Stimulated activated CD8-positive, alpha-beta memory T cell treated with anti-CD3 and anti-CD28 coated beads, Interleukin-12 subunit alpha, Interleukin-12 subunit beta, amount 100 ng/mL, for 24 hours (primary cell): ENCODE results near the gene TNIK.
"Not testable (repeated sequence)": the region's sequence is repeated elsewhere in the genome, so short reads cannot be mapped to it uniquely, and the experiment has no call there.

Experiments used
- DNase-seq: peaks from one replicate; pipeline ENCODE4 v3.0.0-alpha.2; 2020; ENCODE audit errors: extremely low read depth

Gene TNIK

GRCh38 chr3:171309906-171310359 lies 150.3 kb downstream of the TNIK start:
- no peak for DNase-seq

DNA sequence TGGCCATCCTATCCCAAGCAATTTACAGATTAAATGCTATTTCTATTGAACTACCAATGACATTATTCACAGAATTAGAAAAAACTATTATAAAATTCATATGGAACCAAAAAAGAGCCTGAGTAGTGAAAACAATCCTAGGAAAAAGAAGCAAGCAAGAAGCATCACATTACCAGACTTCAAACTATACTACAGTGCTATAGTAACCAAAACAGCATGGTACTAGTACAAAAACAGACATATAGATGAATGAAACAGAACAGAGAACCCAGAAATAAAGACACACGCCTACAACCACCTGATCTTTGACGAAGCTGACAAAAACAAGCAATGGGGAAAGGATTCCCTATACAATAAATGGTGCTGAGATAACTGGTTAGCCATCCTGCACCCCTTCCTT lies 152.2 kb downstream of the TNIK start:
- no peak for DNase-seq

GRCh38 chr3:171307046-171307585 lies 153.1 kb downstream of the TNIK start:
- DNase-seq: no peak

DNA sequence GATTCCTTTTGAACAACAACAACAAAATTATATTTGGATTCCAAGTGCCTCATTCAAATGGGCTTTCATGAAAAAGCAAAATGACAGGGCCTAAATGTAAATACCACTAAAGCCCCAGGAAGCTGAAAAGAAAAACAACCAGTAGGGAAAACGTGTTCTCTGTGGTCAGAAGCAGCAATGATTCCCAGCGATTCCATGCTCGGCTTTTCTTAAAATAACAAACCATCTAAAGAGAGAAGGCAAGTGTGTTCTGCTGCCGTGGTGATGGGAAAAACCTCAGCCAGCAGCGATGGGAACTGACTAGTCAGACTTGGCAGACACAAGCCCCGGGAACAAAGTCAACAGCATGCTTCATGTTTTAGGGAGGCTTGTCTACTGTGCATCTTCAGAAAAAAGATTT lies 153.6 kb downstream of the TNIK start:
- DNase-seq: no peak

DNA sequence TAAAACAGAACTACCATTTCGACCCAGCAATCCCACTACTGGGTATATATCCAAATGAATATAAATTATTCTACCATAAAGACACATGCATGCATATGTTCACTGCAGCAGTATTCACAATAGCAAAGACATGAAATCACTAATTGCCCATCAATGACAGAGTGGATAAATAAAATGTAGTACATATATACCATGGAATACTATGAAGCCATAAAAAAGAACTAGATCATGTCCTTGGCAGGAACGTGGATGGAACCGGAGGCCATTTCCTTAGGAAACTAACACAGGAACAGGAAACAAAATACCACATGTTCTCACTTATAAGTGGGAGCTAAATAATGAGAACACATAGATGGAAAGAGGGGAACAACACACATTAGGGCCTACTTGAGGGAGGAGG lies 154.4 kb downstream of the TNIK start:
- not testable (repeated sequence) for DNase-seq

- not testable (repeated sequence) for DNase-seq
These were observed 155.7 kb downstream of the TNIK start for GRCh38 chr3:171304498-171304897.

GRCh38 chr3:171304017-171304416 lies 156.2 kb downstream of the TNIK start:
- not testable (repeated sequence) for DNase-seq

GRCh38 chr3:171301998-171302397 lies 158.2 kb downstream of the TNIK start:
- DNase-seq: no peak

GRCh38 chr3:171301002-171301401 lies 159.2 kb downstream of the TNIK start:
- no peak for DNase-seq

- no peak for DNase-seq
These were observed 162.3 kb downstream of the TNIK start for GRCh38 chr3:171297951-171298350.

DNA sequence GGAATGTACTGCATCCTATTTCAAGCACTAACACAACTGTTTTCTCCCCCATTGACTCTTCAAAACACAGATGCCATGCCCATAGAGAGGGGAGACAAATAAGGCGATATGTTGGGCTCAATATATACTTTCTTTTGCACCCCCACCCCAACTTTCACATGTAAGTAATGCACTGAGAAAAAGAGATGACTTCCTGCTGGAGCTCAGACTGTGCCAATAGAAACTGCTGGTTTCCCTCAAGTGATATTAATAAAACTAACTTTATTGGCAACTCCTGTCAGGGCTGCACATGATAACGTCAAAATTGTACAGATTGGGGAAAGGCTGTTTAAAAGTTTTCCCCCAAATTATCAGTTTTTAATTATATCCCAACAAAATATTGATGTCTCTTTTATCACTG lies 163.0 kb downstream of the TNIK start:
- no peak for DNase-seq

GRCh38 chr3:171295484-171296373 lies 164.5 kb downstream of the TNIK start:
- DNase-seq: no peak

DNA sequence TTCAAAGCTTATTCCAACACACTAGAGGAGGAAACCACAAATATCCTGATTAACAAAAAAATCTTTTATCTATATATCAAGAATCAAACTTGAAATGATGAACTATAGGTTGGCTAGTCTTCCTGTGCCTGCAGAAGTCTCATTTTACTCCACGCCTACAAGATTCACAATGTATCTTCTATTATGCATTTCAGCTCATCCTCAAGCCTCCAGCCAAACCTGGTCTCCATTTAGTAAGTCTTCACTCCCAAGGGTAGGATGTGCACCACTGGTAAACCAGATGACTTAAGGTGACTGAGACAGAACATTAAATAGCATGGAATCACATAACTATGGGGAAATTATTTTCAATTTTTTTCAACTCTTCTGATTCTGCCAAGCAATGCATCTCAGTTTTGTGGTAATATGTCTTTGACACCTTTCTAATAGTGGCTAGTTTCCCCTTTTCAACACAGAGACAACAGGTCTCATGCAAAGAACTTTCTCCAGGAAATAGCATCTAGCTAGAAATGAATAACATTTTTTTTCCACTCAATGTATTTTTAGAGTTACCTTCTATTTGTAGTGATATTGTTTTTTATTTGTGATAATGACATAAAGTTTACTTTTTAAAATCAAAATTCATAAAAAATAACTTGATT lies 166.9 kb downstream of the TNIK start:
- DNase-seq: no peak

DNA sequence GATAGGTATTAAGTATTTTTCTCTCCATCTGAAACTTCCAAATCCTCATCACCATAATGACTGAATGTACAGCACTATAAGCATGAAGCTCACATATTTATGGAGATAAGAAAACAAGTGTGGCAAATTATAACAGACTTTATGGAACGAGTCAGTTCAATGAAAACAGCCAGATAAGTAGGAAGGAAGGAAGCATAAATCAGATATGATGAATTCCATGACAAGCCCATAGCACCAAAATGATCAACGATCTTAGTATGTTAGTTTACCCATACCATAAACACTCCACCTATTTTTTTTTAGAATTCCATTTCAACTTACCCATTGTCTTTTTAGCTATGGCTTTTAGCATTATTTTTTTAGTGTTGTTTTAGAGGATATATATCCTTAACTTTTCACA lies 169.5 kb downstream of the TNIK start:
- DNase-seq: no peak

DNA sequence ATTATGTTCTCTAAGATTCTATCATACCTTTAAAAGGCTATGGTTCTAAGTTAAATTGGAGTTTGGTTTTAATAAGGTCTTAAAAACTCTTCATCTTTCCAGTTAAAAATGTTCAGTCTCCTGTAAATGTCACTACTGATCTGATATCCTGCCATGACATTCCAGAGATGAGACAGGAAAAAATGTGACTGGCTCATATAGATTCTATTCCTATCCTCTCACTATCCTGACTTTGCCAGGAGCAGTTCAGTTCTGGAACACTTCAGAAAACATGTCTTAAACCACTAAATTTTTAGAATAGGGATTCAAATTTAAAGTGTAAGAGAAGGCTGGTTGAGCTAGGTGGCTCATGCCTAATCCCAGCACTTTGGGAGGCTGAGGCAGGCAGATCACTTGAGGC lies 170.9 kb downstream of the TNIK start:
- DNase-seq: no peak

DNA sequence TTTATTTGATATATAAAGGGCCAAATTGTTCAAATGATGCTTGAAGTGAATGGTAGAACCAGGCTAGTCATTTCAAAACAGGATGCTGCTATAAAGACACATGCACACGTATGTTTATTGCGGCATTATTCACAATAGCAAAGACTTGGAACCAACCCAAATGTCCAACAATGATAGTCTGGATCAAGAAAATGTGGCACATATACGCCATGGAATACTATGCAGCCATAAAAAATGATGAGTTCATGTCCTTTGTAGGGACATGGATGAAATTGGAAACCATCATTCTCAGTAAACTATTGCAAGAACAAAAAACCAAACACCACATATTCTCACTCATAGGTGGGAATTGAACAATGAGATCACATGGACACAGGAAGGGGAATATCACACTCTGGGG lies 172.4 kb downstream of the TNIK start:
- DNase-seq: not testable (repeated sequence)

- no peak for DNase-seq
These were observed 173.5 kb downstream of the TNIK start for GRCh38 chr3:171286580-171287249.

DNA sequence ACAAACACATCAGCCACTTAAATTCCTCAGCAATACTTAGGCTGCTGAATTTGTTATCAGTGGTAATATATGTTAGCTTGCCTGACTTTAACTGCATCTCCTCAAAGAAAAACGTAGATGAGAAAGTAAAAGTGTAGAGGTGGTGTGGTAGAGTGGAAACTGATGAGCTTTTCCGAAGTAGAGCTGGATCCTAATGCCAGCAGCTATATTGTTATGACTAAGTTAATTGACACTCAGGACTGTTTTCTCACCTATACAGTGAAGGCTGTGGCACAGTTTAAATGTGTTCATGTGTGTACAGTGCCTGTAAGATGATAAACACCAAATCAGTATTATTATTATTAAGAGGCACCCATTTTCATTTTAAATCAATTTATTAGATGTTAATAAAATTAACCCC lies 174.9 kb downstream of the TNIK start:
- no peak for DNase-seq

DNA sequence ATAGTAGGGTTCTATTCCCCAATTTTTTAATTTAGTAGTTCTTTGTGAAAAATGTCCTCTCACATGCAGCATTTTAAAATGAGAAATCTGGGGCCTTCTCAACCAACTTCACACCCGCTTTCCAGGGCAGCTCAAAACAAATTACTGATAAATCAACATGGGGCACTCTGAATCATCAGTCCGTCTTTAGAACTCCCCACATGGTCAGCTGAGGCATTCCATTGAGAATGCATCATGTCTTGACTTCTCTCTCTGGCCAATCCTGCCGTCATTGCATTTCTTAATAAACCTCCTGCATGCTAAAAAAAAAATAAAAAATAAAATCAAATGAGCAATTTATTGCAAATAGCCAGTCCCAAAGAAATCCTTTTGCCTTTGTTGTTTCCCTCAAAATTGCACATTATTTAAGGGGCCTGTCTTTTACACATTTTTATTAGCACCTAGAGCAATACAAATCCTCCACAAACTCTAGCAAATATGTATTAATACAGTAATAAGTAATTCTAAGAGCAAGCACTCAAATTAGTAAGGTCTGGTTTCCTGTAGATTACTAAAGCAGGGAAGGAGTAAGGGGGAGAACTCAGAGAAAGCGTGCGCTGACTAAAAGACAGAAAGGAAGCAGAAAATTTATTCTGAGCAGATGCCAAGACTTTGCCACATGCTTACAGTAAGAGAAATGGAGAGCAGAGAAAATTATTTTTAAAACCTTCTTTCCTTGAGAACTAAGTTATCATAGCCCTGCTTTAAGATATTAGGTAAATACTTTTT lies 175.7 kb downstream of the TNIK start:
- DNase-seq: no peak

- DNase-seq: no peak
These were observed 176.4 kb downstream of the TNIK start for GRCh38 chr3:171283848-171284222.

GRCh38 chr3:171283183-171283847 lies 176.9 kb downstream of the TNIK start:
- no peak for DNase-seq
